NCI-H2171 (cell line): ENCODE measurements around the gene ZNF346.
"Not testable (repeated sequence)": the region's sequence is repeated elsewhere in the genome, so short reads cannot be mapped to it uniquely, and the experiment has no call there.

ENCODE experiments used
- DNase-seq: peaks from one replicate; lab custom pipeline; 2025; lab: John Stamatoyannopoulos, UW

ZNF346 gene, protein sequence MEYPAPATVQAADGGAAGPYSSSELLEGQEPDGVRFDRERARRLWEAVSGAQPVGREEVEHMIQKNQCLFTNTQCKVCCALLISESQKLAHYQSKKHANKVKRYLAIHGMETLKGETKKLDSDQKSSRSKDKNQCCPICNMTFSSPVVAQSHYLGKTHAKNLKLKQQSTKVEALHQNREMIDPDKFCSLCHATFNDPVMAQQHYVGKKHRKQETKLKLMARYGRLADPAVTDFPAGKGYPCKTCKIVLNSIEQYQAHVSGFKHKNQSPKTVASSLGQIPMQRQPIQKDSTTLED

GRCh38 chr5:177022386-177023302 is at the start of gene ZNF346:
Gene ZNF346, plus strand, starts transcription at chr5:177022696. Its CDS starts 43 bp downstream, at chr5:177022739.
- peak; percentile 78 for DNase-seq

GRCh38 chr5:176979669-176980068 is 42.8 kb upstream of the ZNF346 start:
- no peak for DNase-seq

DNA sequence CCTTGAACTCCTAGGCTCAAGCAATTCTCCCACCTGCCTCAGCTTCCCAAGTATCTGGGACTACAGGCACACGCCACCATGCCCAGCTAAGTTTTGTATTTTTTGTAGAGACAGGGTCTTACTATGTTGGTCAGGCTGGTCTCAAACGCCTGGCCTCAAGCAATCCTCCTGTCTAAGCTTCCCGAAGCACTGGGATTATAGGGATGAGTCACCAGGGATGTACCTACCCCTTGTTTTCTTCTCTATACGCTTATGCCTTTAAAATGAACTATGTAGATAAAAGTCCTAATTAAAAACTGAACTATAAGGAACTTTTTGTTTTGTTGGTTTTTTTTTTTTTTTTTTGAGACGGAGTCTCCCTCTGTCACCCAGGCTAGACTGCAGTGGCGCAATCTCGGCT is 41.7 kb upstream of the ZNF346 start:
- DNase-seq: no peak

DNA sequence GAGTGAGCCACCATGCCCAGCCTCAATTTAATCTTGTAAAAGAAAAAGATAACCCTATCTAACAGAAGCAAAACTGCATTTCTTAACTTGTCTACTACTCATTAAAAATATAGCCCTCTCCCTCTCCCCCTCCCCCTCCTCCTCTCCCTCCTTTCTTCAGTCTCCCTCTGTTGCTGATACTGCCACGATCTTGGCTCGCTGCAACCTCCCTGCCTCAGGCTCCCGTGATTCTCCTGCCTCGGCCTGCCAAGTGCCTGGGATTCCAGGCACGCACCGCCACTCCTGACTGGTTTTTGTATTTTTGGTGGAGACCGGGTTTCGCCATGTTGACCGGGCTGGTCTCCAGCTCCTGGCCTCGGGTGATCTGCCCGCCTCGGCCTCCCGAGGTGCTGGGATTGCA is 39.4 kb upstream of the ZNF346 start:
- not testable (repeated sequence) for DNase-seq

GRCh38 chr5:176983593-176983992 is 38.9 kb upstream of the ZNF346 start:
- not testable (repeated sequence) for DNase-seq

DNA sequence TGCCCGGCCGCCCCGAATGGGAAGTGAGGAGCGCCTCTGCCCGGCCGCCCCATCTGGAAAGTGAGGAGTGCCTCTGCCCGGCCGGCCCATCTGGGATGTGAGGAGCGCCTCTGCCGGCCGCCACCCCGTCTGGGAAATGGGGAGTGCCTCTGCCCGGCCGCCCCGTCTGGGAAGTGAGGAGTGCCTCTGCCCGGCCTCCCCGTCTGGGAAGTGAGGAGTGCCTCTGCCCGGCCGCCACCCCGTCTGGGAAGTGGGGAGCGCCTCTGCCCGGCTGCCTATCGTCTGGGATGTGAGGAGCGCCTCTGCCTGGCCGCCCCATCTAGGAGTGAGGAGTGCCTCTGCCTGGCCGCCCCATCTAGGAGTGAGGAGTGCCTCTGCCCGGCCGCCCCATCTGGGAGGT is 38.3 kb upstream of the ZNF346 start:
- not testable (repeated sequence) for DNase-seq

DNA sequence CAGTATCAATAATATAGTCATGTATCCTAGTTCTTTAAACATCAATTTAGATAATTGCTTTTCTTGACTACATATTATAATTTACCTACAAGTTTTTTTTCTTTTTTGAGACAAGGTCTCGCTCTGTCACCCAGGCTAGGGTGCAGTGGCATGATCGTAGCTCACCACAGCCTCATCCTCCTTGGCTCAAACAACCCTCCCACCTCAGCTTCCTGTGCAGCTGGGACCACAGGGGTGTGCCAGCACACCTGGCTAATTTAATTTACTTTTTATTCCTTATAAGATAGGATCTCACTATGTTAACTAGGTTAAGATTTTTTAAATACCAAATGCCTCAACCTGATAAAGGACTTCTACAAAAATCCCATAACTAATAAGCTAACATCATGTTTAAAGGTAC is 37.0 kb upstream of the ZNF346 start:
- DNase-seq: no peak

DNA sequence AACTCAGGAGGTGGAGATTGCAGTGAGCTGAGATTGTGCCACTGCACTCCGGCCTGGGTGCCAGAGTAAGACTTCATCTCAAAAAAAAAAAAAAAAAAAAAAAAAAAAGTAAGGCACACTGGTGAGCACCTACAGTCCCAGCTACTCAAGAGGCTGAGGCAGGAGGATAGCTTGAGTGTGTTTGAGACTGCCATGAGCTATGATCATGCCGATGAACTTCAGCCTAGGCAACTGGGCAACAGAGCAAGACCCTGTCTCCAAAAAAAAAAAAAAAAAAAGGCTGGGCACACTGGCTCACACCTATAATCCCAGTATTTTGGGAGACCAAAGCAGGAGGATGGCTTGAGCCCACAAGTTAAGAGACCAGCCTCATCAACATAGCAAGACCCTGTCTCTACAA is 36.2 kb upstream of the ZNF346 start:
- no peak for DNase-seq

- no peak for DNase-seq
These were observed 34.9 kb upstream of the ZNF346 start for GRCh38 chr5:176987583-176987982.

DNA sequence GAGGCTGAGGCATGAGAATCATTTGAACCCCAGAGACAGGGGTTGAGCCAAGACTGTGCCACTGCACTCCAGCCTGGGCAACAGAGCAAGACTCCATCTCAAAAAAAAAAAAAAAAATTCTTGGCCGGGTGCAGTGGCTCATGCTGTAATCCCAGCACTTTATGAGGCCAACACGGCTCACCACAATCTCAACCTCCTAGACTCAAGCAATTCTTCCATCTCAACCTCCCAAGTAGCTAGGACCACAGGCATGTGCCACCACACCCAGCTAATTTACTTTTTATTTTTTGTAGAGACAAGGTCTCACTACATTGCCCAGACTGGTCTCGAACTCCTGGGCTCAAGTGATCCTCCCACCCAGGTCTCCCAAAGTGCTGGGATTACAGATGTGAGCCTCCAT is 29.4 kb upstream of the ZNF346 start:
- not testable (repeated sequence) for DNase-seq

- DNase-seq: no peak
These were observed 27.9 kb upstream of the ZNF346 start for GRCh38 chr5:176994460-176995121.

- no peak for DNase-seq
These were observed 27.4 kb upstream of the ZNF346 start for GRCh38 chr5:176995122-176995490.

DNA sequence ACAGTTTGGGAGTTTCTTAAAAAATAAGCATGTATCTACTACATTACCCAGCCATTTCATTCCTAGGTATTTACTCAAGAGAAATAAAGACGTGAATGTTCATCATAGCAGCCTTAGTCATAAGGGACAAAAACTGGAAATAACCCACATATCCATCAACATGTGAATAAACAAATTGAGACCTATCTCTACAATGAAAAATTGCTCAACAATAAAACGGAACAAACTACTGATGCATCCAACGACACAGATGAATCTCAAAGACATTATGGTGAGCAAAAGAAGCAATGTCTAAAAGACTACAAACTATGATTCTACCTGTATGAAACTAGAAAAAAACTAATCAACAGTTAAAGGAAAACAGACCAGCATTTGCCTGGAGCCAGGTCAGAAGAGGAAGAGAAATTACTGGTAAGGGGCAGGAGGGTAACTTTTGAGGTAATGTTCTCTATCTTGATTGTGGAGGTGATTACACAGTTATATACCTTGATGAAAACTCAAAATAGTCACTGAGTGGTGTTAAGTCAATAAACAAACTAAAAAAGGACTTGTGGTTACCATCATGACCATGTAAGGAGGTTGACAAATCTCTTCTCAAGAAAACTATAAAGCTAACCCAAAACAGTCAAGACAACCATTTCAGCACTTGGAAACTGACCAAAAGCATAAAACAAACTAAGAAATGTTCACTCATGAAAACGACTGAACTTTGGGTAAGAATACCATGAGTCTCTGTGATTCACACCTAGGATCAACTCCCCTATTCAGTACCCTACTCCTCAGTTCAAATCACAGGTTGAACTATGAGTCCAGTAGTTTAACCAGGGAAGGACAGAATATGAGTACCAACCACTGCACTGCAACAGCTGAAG is 26.4 kb upstream of the ZNF346 start:
- no peak for DNase-seq

GRCh38 chr5:176996780-176997179 is 25.7 kb upstream of the ZNF346 start:
- DNase-seq: no peak

- DNase-seq: no peak
These were observed 23.7 kb upstream of the ZNF346 start for GRCh38 chr5:176998828-176999227.

GRCh38 chr5:176999526-176999925 is 23.0 kb upstream of the ZNF346 start:
- DNase-seq: not testable (repeated sequence)

DNA sequence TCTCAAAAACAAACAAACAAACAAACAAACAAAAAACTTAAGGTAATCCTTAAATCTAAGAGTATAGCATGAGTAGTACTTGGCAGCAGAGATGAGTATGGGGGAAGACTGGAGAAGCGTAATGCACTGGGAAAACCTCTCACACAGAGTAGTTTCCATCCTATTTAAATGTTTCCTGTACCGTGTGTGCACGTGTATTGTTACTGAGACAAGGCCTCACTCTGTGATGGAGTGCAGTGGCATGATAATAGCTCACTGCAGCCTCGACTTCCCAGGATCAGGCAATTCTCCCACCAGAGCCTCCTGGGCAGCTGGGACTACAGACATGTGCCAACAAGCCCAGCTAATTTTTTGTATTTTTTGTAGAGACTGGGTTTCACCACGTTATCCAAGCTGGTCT is 18.8 kb upstream of the ZNF346 start:
- DNase-seq: no peak

DNA sequence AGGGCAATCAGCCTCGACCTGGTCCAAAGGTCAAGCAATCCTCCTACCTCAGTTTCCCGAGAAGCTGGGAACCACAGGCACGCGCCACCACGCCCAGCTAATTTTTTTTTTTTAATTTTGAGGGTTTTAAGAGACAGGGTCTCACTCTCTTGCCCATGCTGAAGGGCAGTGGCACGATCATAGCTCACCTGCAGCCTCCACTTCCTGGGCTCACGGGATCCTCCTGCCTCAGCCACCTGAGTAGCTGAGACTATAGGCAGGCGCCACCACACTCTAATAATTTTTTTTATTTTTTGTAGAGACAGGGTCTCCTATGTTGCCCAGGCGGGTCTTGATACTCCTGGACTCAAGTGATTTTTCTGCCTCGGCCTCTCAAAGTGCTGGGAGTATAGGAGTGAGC is 17.5 kb upstream of the ZNF346 start:
- no peak for DNase-seq

GRCh38 chr5:177005619-177006264 is 16.8 kb upstream of the ZNF346 start:
- peak; percentile 26 for DNase-seq

DNA sequence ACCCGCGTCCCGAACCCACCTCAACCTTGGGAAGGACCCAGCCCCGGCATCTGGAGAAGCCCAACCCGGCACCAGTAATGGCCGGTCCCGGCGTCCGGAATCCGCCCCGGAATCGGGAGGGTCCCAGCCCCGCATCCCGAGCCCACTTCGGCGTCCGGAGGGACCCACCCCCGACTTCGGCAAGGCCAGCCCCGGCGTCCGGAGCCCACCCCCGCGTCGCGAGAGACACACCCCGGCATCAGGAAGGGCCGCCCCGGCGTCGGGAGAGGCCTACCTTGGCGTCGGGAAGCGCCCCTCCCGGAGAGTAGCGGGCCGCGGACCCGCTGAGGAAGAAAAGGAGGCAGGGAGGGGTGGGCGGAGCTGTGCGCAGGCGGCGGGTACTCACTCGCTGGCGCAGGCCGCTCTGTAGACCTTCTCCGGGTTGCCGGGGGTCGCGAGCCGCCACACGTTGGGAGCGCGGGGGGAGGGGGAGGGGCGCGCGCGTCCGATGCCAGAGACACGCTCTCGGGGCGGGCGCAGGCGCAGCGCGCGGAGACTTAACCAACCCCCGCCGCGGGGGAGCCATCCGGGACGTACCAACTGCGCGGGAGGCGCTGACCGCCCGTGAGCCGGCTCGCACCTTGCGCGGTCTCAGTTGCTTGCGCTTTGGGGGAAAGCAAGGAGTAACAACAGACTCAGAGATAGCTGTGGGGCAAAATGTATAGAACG is 16.1 kb upstream of the ZNF346 start, which contains the start of gene UIMC1:
UIMC1 (minus strand) TSS at position 515 of the 708 bp plus-strand sequence. CDS start 24,164 bp downstream, outside the sequence.
- DNase-seq: peak; percentile 77
